ENCODE data around the gene VWA3B.
"Not testable (repeated sequence)": the region's sequence is repeated elsewhere in the genome, so short reads cannot be mapped to it uniquely, and the experiment has no call there.

VWA3B gene

GRCh38 chr2:98240786-98241398, 153.9 kb downstream of the VWA3B start:
- no peak overlapping the region for H3K9ac ChIP-seq (ENCODE audit: low read depth, low read length)
- no peak overlapping the region for H3K4me3 ChIP-seq (ENCODE audit: low read length)
- H3K36me3 ChIP-seq (ENCODE audit: insufficient read depth, low read depth, low read length), result no peaks in the 10 kb centered on the region
- no peaks in the 10 kb centered on the region for H3K27me3 ChIP-seq (ENCODE audit: insufficient read depth, low read length)
- H3K4me1 ChIP-seq (ENCODE audit: insufficient read depth, low read length), result 0 out of 2 replicates have a peak, but pooled peaks cover 3% of the 10 kb centered on the region
- H3K27ac ChIP-seq (ENCODE audit: low read length), result no peak overlapping the region
- H3K9me3 ChIP-seq (ENCODE audit: insufficient read depth, low read depth, low read length), result no peaks in the 10 kb centered on the region

GRCh38 chr2:98241592-98241991, 154.6 kb downstream of the VWA3B start:
- no peak overlapping the region for H3K27ac ChIP-seq (ENCODE audit: low read length)
- H3K9ac ChIP-seq (ENCODE audit: low read depth, low read length), result no peak overlapping the region
- H3K9me3 ChIP-seq (ENCODE audit: insufficient read depth, low read depth, low read length), result no peaks in the 10 kb centered on the region
- no peak overlapping the region for H3K4me3 ChIP-seq (ENCODE audit: low read length)
- H3K36me3 ChIP-seq (ENCODE audit: insufficient read depth, low read depth, low read length), result no peaks in the 10 kb centered on the region
- H3K27me3 ChIP-seq (ENCODE audit: insufficient read depth, low read length), result no peaks in the 10 kb centered on the region
- H3K4me1 ChIP-seq (ENCODE audit: insufficient read depth, low read length), result 0 out of 2 replicates have a peak, but pooled peaks cover 3% of the 10 kb centered on the region

- no peak overlapping the region for H3K4me3 ChIP-seq (ENCODE audit: low read length)
- no peaks in the 10 kb centered on the region for H3K36me3 ChIP-seq (ENCODE audit: insufficient read depth, low read depth, low read length)
- H3K4me1 ChIP-seq (ENCODE audit: insufficient read depth, low read length), result 0 out of 2 replicates have a peak, but pooled peaks cover 3% of the 10 kb centered on the region
- no peak overlapping the region for H3K9ac ChIP-seq (ENCODE audit: low read depth, low read length)
- H3K27me3 ChIP-seq (ENCODE audit: insufficient read depth, low read length), result no peaks in the 10 kb centered on the region
- no peak overlapping the region for H3K27ac ChIP-seq (ENCODE audit: low read length)
- no peaks in the 10 kb centered on the region; the same call in 1 of the 2 replicates for H3K9me3 ChIP-seq (ENCODE audit: insufficient read depth, low read depth, low read length)
Observed at GRCh38 chr2:98242003-98242402, 155.0 kb downstream of the VWA3B start.

- 0 out of 2 replicates have a peak, but pooled peaks cover 3% of the 10 kb centered on the region for H3K4me1 ChIP-seq (ENCODE audit: insufficient read depth, low read length)
- no peaks in the 10 kb centered on the region for H3K36me3 ChIP-seq (ENCODE audit: insufficient read depth, low read depth, low read length)
- H3K9ac ChIP-seq (ENCODE audit: low read depth, low read length), result no peak overlapping the region
- no peaks in the 10 kb centered on the region for H3K27me3 ChIP-seq (ENCODE audit: insufficient read depth, low read length)
- no peak overlapping the region for H3K4me3 ChIP-seq (ENCODE audit: low read length)
- H3K9me3 ChIP-seq (ENCODE audit: insufficient read depth, low read depth, low read length), result peaks cover 11% of the 10 kb centered on the region; the same call in 1 of the 2 replicates
- H3K27ac ChIP-seq (ENCODE audit: low read length), result no peak overlapping the region
Observed at GRCh38 chr2:98245491-98245890, 158.5 kb downstream of the VWA3B start.

GRCh38 chr2:98247383-98247782, 160.4 kb downstream of the VWA3B start:
- no peak overlapping the region for H3K9ac ChIP-seq (ENCODE audit: low read depth, low read length)
- H3K9me3 ChIP-seq (ENCODE audit: insufficient read depth, low read depth, low read length), result peaks cover 11% of the 10 kb centered on the region; the same call in 1 of the 2 replicates
- H3K27ac ChIP-seq (ENCODE audit: low read length), result no peak overlapping the region
- H3K4me3 ChIP-seq (ENCODE audit: low read length), result no peak overlapping the region
- no peaks in the 10 kb centered on the region for H3K27me3 ChIP-seq (ENCODE audit: insufficient read depth, low read length)
- H3K4me1 ChIP-seq (ENCODE audit: insufficient read depth, low read length), result no peaks in the 10 kb centered on the region
- H3K36me3 ChIP-seq (ENCODE audit: insufficient read depth, low read depth, low read length), result no peaks in the 10 kb centered on the region

- peaks cover 10% of the 10 kb centered on the region; the same call in 1 of the 2 replicates for H3K9me3 ChIP-seq (ENCODE audit: insufficient read depth, low read depth, low read length)
- H3K4me1 ChIP-seq (ENCODE audit: insufficient read depth, low read length), result no peaks in the 10 kb centered on the region
- no peak overlapping the region for H3K27ac ChIP-seq (ENCODE audit: low read length)
- no peaks in the 10 kb centered on the region for H3K27me3 ChIP-seq (ENCODE audit: insufficient read depth, low read length)
- no peaks in the 10 kb centered on the region for H3K36me3 ChIP-seq (ENCODE audit: insufficient read depth, low read depth, low read length)
- H3K9ac ChIP-seq (ENCODE audit: low read depth, low read length), result no peak overlapping the region
- no peak overlapping the region for H3K4me3 ChIP-seq (ENCODE audit: low read length)
Observed at GRCh38 chr2:98252038-98252773, 165.2 kb downstream of the VWA3B start.

- no peaks in the 10 kb centered on the region for H3K27me3 ChIP-seq (ENCODE audit: insufficient read depth, low read length)
- no peak overlapping the region for H3K27ac ChIP-seq (ENCODE audit: low read length)
- H3K9ac ChIP-seq (ENCODE audit: low read depth, low read length), result no peak overlapping the region
- H3K36me3 ChIP-seq (ENCODE audit: insufficient read depth, low read depth, low read length), result no peaks in the 10 kb centered on the region
- H3K4me1 ChIP-seq (ENCODE audit: insufficient read depth, low read length), result no peaks in the 10 kb centered on the region
- H3K9me3 ChIP-seq (ENCODE audit: insufficient read depth, low read depth, low read length), result no peaks in the 10 kb centered on the region
- no peak overlapping the region for H3K4me3 ChIP-seq (ENCODE audit: low read length)
Observed at GRCh38 chr2:98253461-98254070, 166.6 kb downstream of the VWA3B start.

- Histone ChIP-seq H3K27ac (ENCODE audit: low read length) (no peak overlapping the region), H3K9ac (ENCODE audit: low read depth, low read length) (no peak overlapping the region), H3K27me3 (ENCODE audit: insufficient read depth, low read length) (no peaks in the 10 kb centered on the region), H3K4me1 (ENCODE audit: insufficient read depth, low read length) (no peaks in the 10 kb centered on the region), H3K36me3 (ENCODE audit: insufficient read depth, low read depth, low read length) (no peaks in the 10 kb centered on the region), H3K4me3 (ENCODE audit: low read length) (no peak overlapping the region), H3K9me3 (ENCODE audit: insufficient read depth, low read depth, low read length) (no peaks in the 10 kb centered on the region)
Observed at GRCh38 chr2:98254504-98255059, 167.6 kb downstream of the VWA3B start.

GRCh38 chr2:98258906-98259305, 171.9 kb downstream of the VWA3B start:
- H3K4me1 ChIP-seq (ENCODE audit: insufficient read depth, low read length), result no peaks in the 10 kb centered on the region
- no peaks in the 10 kb centered on the region for H3K36me3 ChIP-seq (ENCODE audit: insufficient read depth, low read depth, low read length)
- no peak overlapping the region for H3K9ac ChIP-seq (ENCODE audit: low read depth, low read length)

GRCh38 chr2:98263362-98263761, 176.4 kb downstream of the VWA3B start:
- no peak overlapping the region for H3K9ac ChIP-seq (ENCODE audit: low read depth, low read length)
- H3K4me3 ChIP-seq (ENCODE audit: low read length), result no peak overlapping the region
- H3K27ac ChIP-seq (ENCODE audit: low read length), result no peak overlapping the region
- no peaks in the 10 kb centered on the region for H3K4me1 ChIP-seq (ENCODE audit: insufficient read depth, low read length)
- peaks cover 6% of the 10 kb centered on the region; the same call in 1 of the 2 replicates for H3K9me3 ChIP-seq (ENCODE audit: insufficient read depth, low read depth, low read length)
- H3K27me3 ChIP-seq (ENCODE audit: insufficient read depth, low read length), result no peaks in the 10 kb centered on the region
- no peaks in the 10 kb centered on the region for H3K36me3 ChIP-seq (ENCODE audit: insufficient read depth, low read depth, low read length)

More at GRCh38 chr2:98258906-98259305, 171.9 kb downstream of the VWA3B start:
- Histone ChIP-seq H3K9me3 (ENCODE audit: insufficient read depth, low read depth, low read length) (peaks cover 5% of the 10 kb centered on the region; the same call in 1 of the 2 replicates), H3K27ac (ENCODE audit: low read length) (no peak overlapping the region), H3K4me3 (ENCODE audit: low read length) (no peak overlapping the region), H3K27me3 (ENCODE audit: insufficient read depth, low read length) (no peaks in the 10 kb centered on the region)

- not testable (repeated sequence) for H3K4me1 ChIP-seq (ENCODE audit: insufficient read depth, low read length); H3K9ac ChIP-seq (ENCODE audit: low read depth, low read length); H3K27ac ChIP-seq (ENCODE audit: low read length); H3K9me3 ChIP-seq (ENCODE audit: insufficient read depth, low read depth, low read length); H3K27me3 ChIP-seq (ENCODE audit: insufficient read depth, low read length); H3K36me3 ChIP-seq (ENCODE audit: insufficient read depth, low read depth, low read length); H3K4me3 ChIP-seq (ENCODE audit: low read length)
Observed at GRCh38 chr2:98268225-98268624, 181.3 kb downstream of the VWA3B start.
